ENCODE measurements around the gene OR3A1. TPM values are rescaled to one million over a fixed set of nuclear protein-coding genes. Genes with fewer than 3 reads are reported as not detected.
A peak's percentile ranks its signal among the peaks of the same experiment; 100 is the strongest.

OR3A1 gene
- polyA plus RNA-seq, 2 of the 4 experiments (the other 2 are of a cell fraction): not detected

GRCh38 chr17:3276126-3276525 is 22.0 kb downstream of the OR3A1 start:
- ATAC-seq: no peak
- Histone ChIP-seq H3K4me3 (no peak overlapping the region), H3K4me2 (no peak overlapping the region), H3K9me3 (peaks cover 8% of the 10 kb centered on the region; the same call in 2 of the 3 replicates), H3K4me1 (no peaks in the 10 kb centered on the region), H3K27ac (no peak overlapping the region)
- ChIA-PET POLR2A (no interaction called here), CTCF (no interaction called here)
- no peak for DNase-seq (ENCODE audit: low read depth in 1 of 2, low spot score in 1 of 2)
- TF ChIP-seq HES2 (IDR thresholded peaks at IDR 0.05) (no peak), KDM5A (IDR thresholded peaks at IDR 0.05) (no peak), MAFK (IDR thresholded peaks at IDR 0.05; ENCODE audit: partially characterized antibody) (no peak)
- WGBS (ENCODE audit: missing lambda C conversion rate): 31% methylated on average over 4 of the region's 4 CpGs
- FAIRE-seq: peak; percentile 13

GRCh38 chr17:3271072-3271848 is 26.9 kb downstream of the OR3A1 start:
- CTCF ChIA-PET: no interaction called here
- Histone ChIP-seq H3K27ac (no peak overlapping the region), H3K4me1 (no peaks in the 10 kb centered on the region), H3K4me2 (no peak overlapping the region), H3K9me3 (peaks cover 13% of the 10 kb centered on the region; the same call in 2 of the 3 replicates), H3K4me3 (no peak overlapping the region)
- FAIRE-seq: no peak
- POLR2A ChIA-PET: no interaction called here
- ATAC-seq: no peak
- 9% methylated on average over 5 of the region's 5 CpGs for WGBS (ENCODE audit: missing lambda C conversion rate)
- TF ChIP-seq EP300 (IDR thresholded peaks at IDR 0.05) (no peak), CTCF (IDR thresholded peaks at IDR 0.05) (no peak), FOSB (CRISPR knock-in tag; IDR thresholded peaks at IDR 0.05) (no peak), POLR2A (IDR thresholded peaks at IDR 0.05; ENCODE audit: low read length) (no peak), TFCP2L1 (CRISPR knock-in tag; IDR thresholded peaks at IDR 0.05) (no peak), EHMT2 (IDR thresholded peaks at IDR 0.05; ENCODE audit: low read depth) (no peak), CBX2 (IDR thresholded peaks at IDR 0.05; ENCODE audit: borderline replicate concordance, low read depth) (no peak), ZC3H11A (IDR thresholded peaks at IDR 0.05) (no peak), FOXS1 (CRISPR knock-in tag; IDR thresholded peaks at IDR 0.05) (no peak), ZFP36 (IDR thresholded peaks at IDR 0.05; ENCODE audit: borderline replicate concordance, partially characterized antibody) (no peak), HOXB5 (CRISPR knock-in tag; IDR thresholded peaks at IDR 0.05) (no peak), CBX8 (IDR thresholded peaks at IDR 0.05) (no peak), KDM5A (IDR thresholded peaks at IDR 0.05) (no peak), RFX5 (IDR thresholded peaks at IDR 0.05) (no peak), SMC3 (IDR thresholded peaks at IDR 0.05) (no peak), ELK1 (IDR thresholded peaks at IDR 0.05; ENCODE audit: low read depth, low read length) (no peak), HOXB13 (CRISPR knock-in tag; IDR thresholded peaks at IDR 0.05; ENCODE audit: low read depth) (no peak)
- DNase-seq (ENCODE audit: low read depth in 1 of 2, low spot score in 1 of 2): no peak

GRCh38 chr17:3260600-3260999 is 37.6 kb downstream of the OR3A1 start:
- TF ChIP-seq JUNB (IDR thresholded peaks at IDR 0.05) (no peak), EP300 (IDR thresholded peaks at IDR 0.05) (no peak), RNF2 (IDR thresholded peaks at IDR 0.05; ENCODE audit: borderline replicate concordance, low read depth) (no peak), HEYL (CRISPR knock-in tag; IDR thresholded peaks at IDR 0.05) (no peak), NPAS2 (CRISPR knock-in tag; IDR thresholded peaks at IDR 0.05; ENCODE audit: borderline replicate concordance) (no peak), REST (IDR thresholded peaks at IDR 0.05) (no peak), ZNF302 (CRISPR knock-in tag; IDR thresholded peaks at IDR 0.05) (no peak), JUN (IDR thresholded peaks at IDR 0.05) (no peak), SMC3 (IDR thresholded peaks at IDR 0.05) (no peak), RCOR1 (IDR thresholded peaks at IDR 0.05; ENCODE audit: low read depth, low read length) (no peak), TFCP2L1 (CRISPR knock-in tag; IDR thresholded peaks at IDR 0.05) (no peak), E2F6 (IDR thresholded peaks at IDR 0.05; ENCODE audit: borderline replicate concordance, low read depth) (no peak), HOXB5 (CRISPR knock-in tag; IDR thresholded peaks at IDR 0.05) (no peak)
- Histone ChIP-seq H3K4me1 (no peaks in the 10 kb centered on the region), H3K27ac (no peak overlapping the region), H3K9me3 (no peaks in the 10 kb centered on the region; the same call in 2 of the 3 replicates), H3K4me2 (no peak overlapping the region), H3K4me3 (no peak overlapping the region)
- CTCF ChIA-PET: no interaction called here
- DNase-seq (ENCODE audit: low read depth in 1 of 2, low spot score in 1 of 2) (no peak), ATAC-seq (no peak), FAIRE-seq (no peak)
- 25% methylated on average over 13 of the region's 13 CpGs for WGBS (ENCODE audit: missing lambda C conversion rate)
- POLR2A ChIA-PET: no interaction called here

Data from A549 (cell line).